ENCODE data around the gene GGPS1.
"Not testable (repeated sequence)": the region's sequence is repeated elsewhere in the genome, so short reads cannot be mapped to it uniquely, and the experiment has no call there.

GGPS1 gene

DNA sequence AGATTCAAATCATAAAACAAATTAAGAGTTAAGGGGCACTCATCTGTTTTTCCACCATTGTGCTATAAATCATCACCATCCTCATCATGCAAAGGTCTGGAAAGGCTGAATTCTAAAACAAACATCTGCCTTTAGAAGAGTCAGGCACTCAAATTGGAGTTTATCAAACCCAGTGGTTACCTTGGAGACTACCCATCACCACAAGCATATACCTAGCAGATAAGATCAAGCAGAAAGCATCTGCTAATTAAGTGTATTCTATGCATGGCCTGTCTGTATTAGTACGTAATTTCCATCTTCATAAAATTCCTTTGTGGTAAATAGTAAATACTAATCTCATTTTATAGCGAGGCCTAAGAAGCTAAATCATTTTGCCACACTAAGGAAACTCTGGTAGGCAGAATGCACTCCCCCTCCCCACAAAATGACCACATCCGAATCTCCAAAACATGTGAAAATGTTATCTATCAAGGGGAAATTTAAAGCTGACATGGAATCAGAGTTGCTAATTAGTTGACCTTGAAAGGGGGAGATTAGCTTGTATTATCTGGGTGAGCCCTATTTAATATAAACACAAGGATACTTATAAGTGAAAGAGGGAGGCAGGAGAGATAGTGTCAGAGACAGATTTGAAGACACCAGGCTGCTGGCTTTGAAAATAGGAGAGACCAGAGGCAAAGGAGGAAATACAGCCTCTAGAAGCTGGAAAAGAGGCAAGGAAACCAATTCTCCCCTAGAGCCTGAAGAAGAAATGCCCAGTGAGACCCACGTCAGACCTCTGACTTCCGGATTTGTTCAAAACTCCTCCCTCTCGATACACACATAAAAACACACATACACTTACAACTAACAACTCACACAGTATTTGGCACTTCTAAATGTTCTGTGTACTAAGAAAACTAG, 23.6 kb upstream of the GGPS1 start:
- DNase-seq (ENCODE audit: low read depth in 3 of 3, low spot score in 1 of 3), result no peak

DNA sequence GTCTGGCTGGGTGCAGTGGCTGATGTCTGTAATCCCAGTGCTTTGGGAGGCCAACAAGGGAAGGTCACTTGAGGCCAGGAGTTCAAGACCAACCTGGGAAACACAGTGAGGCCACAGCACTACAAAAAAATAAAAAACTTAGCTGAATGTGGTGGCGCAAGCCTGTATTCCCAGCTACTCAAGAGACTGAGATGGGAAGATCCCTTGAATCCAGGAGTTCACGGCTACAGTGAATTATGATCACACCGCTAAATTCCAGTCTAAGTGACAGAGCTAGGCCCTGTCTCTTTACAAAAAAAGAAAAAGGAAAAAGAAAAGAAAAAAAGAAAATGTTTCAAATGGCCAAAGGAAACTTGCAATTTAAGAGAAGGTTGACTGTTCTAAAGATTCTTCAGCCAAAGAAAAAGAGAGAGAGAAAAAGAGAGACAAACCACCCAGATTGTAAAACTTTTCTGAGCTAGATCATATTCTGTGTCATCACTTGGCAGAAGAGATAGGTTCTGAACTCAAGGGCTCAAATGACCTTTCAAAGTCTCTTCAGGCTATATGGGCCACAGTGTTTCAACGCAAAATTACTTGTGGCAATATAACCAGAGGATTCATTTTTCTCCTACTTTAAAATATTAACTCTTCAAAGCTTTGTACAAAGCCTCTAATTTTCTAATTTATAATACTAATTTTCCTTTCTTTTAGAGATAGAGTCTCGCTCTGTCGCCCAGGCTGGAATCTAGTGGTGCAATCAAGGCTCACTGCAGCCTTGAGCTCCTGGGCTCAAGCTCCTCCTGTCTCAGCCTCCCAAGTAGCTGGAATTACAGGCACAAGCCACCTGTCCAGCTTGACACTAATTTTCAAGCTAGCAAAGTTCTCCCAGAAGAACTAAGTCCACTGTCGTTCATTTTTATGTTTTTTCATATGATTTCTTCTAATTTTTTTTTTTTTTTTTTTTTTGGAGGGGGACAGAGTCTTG, 20.9 kb upstream of the GGPS1 start:
- no peak for DNase-seq (ENCODE audit: low read depth in 3 of 3, low spot score in 1 of 3)

DNA sequence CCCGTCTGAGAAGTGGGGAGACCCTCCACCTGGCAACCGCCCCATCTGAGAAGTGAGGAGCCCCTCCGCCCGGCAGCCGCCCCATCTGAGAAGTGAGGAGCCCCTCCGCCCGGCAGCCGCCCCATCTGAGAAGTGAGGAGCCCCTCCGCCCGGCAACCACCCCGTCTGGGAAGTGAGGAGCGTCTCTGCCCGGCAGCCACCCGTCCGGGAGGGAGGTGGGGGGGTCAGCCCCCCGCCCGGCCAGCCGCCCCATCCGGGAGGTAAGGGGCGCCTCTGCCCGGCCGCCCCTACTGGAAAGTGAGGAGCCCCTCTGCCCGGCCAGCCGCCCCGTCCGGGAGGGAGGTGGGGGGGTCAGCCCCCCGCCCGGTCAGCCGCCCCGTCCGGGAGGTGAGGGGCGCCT, 19.2 kb upstream of the GGPS1 start:
- DNase-seq (ENCODE audit: low read depth in 3 of 3, low spot score in 1 of 3), result not testable (repeated sequence)

DNA sequence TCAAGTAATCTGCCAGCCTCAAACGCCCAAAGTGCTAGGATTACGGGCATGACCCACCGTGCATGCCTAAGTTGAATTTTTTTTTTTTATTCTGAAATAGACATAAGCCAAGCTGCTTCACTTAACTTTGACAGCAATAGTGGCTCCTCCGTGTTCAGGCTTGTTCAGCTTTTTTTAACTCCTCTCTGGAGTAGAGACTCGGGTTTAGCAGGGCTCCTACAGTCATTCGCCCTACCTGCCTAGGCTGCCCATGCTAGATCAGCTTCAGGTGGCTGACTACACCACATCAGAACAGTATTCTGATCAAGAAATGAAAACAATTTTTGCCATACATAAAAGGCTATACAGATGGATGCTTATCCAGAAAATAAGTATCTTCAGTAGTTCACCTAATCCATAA, 15.1 kb upstream of the GGPS1 start:
- no peak for DNase-seq (ENCODE audit: low read depth in 3 of 3, low spot score in 1 of 3)

DNA sequence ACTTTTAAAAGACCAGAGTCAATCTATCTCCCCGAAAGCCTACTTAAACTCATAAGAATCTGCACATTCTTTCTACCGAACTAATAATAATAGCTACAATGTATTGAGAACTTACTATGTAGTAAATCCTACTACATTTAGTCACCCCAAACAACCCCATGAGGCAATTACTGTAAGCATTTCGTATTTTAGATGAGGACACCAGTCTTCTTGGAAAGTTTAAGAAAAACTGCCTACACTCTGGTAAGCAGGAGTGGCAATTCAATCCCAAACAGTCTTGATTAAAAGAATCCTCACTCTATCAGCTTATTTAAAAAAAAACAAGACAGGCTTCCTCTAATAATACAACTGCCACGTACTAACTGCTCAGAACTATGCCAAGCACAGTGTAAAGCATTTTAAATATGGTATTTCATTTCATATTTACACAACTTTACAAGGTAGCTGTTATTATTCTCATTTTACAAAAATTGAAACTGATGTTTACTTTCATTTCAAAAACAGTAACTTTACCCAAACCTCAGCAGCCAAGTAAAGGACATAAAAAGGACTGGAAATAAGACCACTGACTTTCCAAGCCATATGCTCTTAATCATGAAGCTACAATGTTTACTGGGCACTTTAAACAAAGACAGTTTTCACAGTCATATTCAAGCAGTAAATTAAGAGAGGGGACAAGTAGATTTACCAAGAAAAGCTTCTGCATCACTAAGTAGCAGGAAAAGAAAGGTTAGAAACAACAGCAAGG, 14.3 kb upstream of the GGPS1 start:
- no peak for DNase-seq (ENCODE audit: low read depth in 3 of 3, low spot score in 1 of 3)

DNA sequence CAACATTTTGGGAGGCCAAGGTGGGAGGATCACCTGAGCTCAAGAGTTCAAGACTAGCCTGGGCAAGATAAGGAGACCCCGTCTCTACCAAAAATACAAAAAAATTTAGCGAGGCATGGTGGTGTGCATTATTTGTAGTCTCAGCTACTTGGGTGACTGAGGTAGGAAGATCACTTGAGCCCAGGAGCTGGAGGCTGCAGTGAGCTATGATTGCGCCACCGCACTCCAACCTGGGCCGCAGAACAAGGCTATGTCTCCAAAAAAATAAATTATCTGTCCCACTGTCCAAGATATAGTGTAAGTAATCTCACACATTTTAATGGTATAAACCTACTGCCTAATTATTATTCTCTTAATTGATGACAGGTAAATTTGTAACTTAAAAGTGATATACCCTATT, 13.2 kb upstream of the GGPS1 start:
- DNase-seq (ENCODE audit: low read depth in 3 of 3, low spot score in 1 of 3), result no peak

DNA sequence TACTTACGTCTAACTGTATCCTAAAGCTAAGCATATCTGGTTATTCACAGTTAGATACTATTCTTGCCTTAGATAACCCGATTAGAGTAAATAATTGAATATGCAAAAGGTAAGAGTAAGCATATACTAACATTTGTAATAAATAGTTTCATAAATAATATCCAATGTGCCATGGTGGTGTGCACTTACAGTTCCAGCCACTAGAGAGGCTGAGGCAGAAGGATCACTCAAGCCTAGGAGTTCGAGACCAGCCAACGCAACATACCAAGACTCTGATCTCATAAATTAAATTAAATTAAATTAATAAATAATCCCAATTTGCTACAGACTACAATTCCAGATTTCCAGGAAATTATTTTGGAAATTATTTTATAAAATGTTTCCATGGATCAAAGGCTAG, 12.6 kb upstream of the GGPS1 start:
- DNase-seq (ENCODE audit: low read depth in 3 of 3, low spot score in 1 of 3), result no peak

DNA sequence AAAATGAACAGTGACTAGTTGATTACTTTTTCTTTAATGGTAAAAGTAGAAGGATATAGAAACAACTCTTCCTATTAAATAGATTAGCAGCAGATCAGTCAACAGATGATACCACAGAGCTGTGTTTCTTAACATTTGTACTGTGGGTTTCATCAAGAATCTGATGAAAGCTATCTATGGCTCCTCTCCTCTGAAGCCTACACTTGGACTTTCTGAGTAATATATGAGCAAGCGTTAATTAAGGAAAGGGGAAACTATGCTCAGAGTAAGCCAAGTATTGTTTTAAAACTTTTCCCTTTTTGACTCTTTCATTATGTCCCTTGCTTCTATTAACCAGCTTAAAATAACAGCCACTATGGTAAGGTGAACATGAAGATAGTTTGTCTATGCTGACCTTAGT, 11.2 kb upstream of the GGPS1 start:
- no peak for DNase-seq (ENCODE audit: low read depth in 3 of 3, low spot score in 1 of 3)

DNA sequence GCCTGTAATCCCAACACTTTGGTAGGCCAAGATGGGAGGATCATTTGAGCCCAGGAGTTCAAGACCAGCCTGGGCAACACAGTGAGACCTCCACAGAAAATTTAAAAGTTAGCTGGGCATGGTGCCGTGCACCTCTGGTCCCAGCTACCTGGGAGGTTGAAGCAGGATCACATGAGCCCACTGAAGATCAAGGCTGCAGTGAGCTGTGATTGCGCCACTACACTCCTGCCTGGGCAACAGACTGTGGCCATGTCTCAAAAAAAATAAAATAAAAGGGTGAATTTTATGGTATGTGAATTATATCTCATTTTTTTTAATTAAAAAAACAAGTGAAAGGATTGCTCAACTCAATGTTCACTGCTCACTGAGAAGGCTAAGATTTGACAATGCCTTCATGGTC, 9.1 kb upstream of the GGPS1 start:
- no peak for DNase-seq (ENCODE audit: low read depth in 3 of 3, low spot score in 1 of 3)

DNA sequence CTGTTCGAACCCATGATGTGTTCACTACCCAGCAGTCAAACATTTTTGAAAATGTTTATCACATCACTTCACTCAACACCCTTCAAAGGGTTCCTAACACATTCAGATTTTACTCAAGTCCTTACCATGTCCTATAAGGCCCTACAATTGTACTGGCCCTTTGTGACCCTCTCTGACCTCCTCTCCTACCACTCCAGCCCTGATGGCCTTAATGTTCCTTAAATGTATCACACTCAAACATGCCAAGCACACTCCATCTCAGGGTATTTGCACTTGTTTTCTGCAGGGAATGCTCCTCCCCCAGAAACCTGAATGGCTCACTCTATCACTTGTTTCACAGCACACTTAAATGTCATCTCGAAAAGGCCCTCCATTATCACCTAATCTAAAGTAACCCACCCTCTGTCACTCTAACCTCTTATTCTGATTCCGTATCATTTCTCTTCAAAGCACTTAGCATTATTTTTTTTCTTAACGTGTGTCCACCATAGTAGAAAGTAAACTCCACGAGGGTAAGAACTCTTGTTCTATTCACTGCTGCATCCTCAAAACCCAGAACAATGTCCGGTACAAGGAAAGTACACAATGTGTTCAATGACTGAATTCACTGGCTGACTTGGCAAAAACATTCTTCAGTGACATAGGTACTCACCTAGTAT, 7.7 kb upstream of the GGPS1 start:
- DNase-seq (ENCODE audit: low read depth in 3 of 3, low spot score in 1 of 3), result no peak

DNA sequence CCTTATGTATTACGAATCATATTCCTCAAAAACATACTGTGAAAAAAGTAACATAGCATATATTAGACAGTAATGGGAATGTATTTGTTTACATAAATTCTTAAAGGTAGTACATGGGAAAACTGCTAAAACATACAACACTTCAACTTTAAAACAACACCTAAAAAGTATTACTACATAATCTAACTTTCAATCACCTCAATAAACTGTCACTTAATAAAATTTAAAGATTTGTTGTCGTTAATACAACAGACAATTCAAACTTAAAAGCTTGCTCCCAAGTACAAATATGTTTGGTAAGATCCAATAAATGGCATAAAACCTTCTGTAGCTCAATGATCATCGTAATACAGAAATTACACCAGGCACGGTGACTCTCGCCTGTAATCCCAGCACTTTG, 4.1 kb upstream of the GGPS1 start:
- DNase-seq (ENCODE audit: low read depth in 3 of 3, low spot score in 1 of 3), result no peak

DNA sequence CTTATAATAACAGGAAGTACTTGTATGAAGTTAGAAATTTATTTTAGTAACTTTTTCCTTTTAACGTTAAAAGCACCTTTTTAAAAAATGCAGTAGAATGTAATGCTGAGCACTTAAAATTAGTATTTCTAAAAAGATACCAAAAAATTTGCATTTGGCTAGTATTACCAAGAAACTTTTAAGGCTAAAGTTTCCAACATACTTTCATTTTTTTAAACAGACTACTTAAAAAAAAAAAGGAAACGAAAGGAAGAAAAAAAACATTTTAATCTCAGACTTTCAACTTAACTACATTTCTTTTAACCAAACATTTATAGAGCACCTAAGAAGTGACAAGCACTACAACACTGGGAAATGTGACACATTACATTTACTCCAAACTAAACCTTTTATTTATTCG, 3.2 kb upstream of the GGPS1 start:
- DNase-seq (ENCODE audit: low read depth in 3 of 3, low spot score in 1 of 3), result no peak

DNA sequence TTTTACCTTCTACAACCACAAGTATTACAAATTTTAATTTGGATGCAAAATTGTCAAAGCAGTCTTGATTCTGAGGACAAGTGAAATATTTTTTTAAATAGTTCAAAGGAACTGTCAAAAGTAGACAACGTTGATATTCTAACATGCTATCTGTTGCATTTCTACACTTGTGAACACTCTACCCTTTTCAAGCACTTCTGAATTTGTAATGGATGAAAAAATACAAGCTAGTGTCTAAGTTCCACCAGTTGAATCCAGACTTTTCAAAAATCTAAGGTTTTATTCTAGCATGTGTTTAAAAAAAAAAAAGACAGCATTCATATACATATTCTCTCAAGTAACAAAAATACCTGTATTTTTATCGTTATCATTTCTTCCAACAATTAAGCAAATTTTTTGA, 2.5 kb upstream of the GGPS1 start:
- no peak for DNase-seq (ENCODE audit: low read depth in 3 of 3, low spot score in 1 of 3)

DNA sequence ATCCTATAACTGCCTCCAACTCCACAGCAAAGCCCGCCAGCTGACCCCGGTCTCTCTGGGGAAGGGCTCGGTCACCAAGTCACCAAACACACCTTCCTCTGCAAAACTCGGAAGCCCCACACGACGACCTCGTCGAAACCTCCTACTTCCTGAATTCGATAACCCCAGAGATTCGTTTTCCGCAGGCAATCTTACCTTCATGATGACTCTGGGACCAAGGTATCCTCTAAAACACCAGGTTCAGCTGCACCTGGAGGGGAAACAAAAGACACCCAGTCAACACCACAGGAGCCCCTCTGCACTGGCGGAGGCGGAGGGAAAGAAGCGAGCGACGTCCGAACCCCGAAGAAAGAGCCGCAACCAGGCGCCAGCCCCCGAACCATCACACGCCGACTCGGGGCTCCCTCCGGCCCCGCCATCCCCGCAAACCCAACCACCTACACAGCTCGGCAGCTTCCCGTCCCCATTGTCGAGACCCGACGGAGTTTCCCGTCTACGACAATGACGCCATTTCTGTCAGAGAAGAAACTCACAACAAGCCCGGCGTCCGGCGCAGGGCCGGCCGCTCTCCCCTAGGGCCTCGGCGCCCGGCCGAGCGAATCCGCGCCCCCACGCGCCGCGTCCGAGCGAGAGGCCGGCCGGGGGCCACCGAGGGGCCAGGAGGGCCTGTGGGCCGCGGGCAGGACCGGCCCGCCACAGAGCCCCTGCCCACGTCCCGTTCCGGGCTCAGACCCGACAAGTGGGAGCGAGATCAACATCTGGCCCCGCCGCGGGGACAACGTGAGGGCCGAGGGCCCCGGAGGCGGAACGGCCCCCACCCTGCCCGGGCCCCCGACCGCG, 1.4 kb upstream of the GGPS1 start:
- peak in 2 of 3 donors; percentile 8 to 39 for DNase-seq (ENCODE audit: low read depth in 3 of 3, low spot score in 1 of 3)

DNA sequence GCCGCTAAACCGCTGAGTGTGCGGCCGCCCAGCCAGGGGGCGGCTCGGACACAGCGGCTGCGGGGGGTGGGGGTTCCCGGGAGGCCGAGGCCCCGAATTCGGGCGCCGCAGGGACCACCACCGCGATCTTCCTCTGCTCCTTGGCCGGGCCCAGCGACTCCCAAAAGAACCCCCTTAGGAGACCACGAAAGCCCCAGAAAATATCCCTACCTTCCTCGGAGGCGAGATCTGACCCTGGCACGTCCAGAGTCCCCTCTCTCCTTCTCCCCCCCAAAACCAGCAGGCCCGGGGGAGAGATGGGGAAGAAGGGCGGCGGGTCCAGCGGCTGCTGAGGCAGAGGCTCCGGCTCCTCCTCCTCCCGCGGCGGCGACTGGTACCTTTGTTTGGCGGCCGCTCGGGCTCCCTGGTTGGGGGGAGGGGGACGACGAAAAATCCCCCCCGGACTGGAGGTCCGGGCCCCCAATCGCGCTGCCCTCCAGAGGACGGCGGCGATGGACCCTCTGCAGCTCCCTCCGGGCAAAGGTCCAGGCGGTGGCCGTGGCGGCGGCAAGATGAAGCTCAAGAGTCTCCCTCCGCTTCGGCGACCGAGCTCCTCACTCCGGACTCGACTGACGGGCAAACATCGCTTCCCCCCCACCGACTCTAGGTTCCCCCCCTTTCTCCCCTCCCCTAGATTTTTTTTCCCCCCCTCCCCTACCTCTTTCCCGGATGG, 655 bp upstream of the GGPS1 start, which contains the start of gene ARID4B:
Gene ARID4B, minus strand, starts transcription at position 621 of the 712 bp plus-strand sequence. CDS start 1,260 bp downstream, outside the sequence.
- DNase-seq (ENCODE audit: low read depth in 3 of 3, low spot score in 1 of 3), result peak in 1 of 3 donors; percentile 35

DNA sequence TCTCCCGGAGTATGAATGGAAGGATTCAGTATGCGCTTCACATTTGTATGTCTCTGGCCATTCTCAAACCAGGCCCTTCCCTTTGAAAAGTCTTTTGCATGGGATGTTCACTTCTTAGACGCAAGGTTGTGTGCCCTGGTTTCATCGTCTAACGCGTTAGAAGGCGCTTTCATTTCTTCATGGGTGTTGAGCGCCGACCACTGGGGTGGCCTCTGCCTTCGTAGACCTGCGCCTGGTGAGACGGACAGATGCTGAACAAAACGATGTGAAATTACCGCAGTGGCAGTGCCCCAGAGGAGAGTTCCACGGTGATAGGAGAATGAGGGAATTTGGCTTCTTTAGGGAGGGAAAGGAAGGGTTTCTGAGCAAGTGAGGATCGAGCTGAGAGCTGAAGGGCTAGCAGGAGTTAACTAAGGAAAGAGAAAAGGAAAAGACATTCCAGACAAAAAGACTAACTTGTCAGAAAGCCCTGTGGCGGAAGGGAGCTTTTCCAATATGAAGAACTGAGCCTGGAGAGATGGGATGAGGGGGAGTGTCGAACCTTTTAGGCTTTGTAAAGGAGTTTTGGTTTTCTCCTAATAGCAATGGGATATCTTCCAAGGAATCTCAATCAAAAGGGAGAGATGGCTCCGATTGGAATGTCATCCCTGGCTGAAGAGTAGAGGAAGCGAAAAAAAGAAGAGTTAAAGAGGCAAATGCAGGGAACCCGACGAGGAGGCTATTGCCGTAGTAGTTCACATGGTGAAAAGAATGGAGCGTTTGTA, 951 bp downstream of the GGPS1 start:
- DNase-seq (ENCODE audit: low read depth in 3 of 3, low spot score in 1 of 3), result peak in 2 of 3 donors; percentile 7 to 12

DNA sequence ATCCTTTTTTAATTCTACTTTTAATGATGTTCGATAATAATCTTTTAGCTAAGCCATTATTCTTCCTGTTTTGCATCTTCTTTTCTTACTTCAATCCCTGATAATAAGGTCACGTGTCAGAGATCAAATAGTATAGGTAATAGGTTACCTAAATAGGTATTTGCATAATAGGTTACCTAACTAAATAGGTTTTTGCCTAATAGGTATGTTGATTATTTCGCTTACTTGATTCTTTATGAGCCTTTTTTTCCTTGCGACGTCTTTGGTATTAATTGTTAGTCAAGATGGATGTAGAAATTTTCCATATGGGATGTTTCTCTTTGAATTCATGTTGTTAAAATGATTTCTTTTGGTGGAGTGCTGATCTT, 2.5 kb downstream of the GGPS1 start:
- no peak for DNase-seq (ENCODE audit: low read depth in 3 of 3, low spot score in 1 of 3)

DNA sequence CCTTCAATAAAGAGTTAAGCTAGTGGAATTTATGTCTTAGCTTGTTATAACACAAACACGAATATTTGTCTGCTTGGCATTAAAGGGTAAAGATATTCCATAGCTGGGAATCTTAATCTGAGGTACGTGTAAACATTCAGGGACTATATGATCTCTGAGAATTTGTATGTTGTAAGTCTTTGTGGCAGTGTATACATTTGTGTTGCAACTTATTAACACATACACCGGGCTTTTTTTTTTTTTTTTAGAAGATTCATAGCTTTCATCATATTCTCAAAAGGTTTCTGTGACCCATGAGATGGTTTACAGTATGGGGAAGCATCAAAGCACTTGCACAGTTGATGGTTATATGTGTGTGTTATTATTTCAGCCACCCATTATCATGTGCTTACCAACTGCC, 3.0 kb downstream of the GGPS1 start:
- DNase-seq (ENCODE audit: low read depth in 3 of 3, low spot score in 1 of 3), result no peak

Measured in stimulated activated CD4-positive, alpha-beta T cell treated with anti-CD3 and anti-CD28 coated beads, TNF-alpha, amount 100 ng/mL, for 1 hour (primary cell).